ENCODE results near the gene WRAP73.

The WRAP73 gene

GRCh38 chr1:3645666-3646355 is 4.1 kb downstream of the WRAP73 start:
- no peak for DNase-seq

DNA sequence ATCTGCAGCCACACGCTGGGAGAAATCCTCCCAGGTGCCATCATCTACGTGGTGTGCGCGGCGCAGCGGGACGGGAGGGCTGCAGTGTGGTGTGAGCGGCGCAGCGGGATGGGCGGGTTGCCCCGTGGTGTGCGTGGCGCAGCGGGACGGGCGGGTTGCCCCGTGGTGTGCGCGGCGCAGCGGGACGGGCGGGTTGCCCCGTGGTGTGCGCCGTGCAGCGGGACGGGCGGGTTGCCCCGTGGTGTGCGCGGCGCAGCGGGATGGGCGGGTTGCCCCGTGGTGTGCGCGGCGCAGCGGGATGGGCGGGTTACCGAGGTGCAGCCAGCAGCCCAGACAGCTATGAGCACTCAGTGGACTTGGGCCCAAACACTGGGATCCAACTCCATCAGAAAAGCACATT is 4.7 kb downstream of the WRAP73 start:
- DNase-seq: no peak

- no peak for DNase-seq
These were observed 5.6 kb downstream of the WRAP73 start for GRCh38 chr1:3644273-3644672.

DNA sequence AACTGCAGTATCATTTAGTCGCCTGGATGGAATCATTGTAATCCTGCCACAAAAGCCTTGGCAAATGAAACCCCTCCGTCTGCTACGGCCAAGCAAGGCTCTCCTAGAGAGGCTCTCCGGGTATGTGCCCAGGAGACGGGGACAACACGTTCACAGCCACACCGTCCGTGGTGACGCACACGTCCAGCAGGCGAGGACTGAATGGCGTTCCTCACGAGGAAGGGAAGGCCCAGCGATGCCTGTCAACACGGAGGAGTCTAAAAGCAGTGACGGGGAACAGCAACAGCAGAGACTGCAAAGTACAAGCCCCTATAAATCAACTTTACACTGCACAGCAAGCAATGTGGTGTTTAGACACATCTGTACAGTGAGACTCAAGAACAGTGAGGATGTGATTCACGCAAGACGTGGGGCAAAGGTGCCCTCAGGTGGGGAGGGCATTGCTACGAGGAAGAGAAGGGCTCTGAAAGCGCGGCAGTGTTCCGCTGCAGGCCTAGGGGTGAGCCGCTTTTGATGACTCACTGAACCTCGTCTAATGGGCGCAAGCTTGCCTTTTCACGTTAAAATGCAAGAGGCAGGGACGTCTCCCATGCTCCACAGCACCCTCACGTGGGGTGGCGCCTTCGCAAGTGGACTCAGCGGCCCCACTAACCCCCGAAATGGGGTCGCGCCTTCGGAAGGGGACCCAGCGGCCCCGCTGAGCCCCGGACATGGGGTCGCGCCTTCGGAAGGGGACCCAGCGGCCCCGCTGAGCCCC is 6.8 kb downstream of the WRAP73 start:
- DNase-seq: no peak

DNA sequence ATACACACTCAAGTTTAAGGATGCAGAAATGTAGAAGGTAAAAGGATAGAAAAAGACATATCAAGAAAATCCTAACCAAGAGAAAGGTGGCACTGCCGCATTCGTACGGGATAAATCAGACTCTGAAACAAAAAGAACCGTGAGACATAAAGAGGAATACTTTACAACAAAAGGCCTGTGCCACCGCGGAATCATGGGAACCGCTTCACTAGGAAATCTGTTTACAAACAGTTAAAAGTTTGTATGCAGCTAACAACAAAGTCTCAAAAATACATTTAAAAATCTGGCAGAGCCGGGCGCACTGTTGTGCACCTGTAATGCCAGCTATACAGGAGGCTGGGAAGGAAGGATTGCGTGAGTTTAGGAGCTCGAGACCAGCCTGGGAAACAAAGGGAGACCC is 8.1 kb downstream of the WRAP73 start:
- DNase-seq: no peak

DNA sequence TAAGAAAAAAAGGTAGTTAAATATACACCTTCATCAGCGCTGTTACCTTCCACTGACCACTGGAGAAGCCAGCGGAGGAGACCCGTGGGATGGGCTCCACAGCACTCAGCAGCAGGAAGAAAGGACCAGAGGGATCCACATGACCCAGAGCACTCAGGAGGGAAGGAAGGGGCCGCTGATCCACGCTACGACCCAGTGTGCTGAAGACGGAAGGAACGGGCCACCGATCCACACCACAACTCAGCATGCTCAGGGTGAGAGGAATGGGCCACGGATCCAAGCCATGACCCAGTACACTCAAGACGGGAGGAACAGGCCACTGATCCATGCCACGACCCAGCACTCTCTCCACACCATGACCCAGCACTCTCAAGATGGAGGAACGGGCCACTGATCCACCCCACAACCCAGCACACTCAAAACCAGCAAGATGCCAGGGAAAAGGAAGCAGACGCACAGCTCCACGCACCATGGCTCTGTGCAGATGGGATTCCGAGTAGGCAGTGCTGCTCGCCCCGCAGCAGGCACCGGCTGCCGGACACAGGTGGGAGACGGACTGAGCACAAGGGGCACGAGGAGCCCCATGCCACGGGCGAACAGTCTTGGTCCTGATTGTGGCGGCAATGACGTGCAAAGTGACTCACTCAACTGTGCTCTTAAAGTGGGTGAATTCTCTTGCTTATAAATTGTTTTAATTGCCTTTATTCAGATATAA is 8.7 kb downstream of the WRAP73 start:
- no peak for DNase-seq

- DNase-seq: no peak
These were observed 9.6 kb downstream of the WRAP73 start for GRCh38 chr1:3640121-3640837.

DNA sequence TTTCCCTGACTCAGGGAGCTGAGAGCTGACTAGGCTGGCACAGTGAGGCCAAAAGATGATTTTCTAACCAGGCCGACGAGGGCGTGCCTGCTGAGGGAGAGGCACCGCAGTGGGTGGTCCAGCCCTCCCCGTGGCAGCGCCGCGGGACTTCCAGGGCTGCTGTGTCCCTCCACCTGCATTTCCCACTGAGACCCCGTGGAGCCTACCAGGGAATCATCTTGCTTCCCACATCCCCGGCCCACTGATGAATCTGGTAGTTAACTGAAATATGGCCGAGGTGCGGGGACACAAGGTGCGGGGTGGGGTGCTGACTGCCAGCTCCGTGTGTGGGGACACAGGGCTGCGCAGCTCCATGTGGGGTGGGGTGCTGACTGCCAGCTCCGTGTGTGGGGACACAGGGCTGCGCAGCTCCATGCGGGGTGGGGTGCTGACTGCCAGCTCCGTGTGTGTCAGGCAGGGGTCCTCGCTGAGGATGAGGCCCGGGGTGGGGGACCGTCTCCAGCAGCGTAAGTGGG is 10.4 kb downstream of the WRAP73 start:
- no peak for DNase-seq

DNA sequence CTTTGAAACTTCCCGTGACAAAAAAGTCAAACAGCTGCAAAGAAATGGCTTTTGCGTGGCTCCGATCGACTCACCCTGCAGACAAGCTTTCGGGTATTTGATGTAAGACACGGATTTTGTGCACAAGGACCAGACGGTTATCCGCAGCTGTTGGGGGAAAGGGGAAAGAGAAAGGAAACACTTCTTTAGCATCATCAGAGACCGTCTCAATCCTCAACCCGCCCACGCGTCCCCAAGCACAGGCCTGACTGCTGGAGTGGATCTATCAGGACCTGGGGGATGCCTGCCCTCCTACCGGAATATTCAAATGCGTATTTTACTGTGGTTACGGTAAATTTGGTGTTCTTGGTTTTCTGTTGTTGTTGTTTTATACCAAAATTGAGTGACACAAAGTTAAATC is 11.2 kb downstream of the WRAP73 start:
- no peak for DNase-seq

DNA sequence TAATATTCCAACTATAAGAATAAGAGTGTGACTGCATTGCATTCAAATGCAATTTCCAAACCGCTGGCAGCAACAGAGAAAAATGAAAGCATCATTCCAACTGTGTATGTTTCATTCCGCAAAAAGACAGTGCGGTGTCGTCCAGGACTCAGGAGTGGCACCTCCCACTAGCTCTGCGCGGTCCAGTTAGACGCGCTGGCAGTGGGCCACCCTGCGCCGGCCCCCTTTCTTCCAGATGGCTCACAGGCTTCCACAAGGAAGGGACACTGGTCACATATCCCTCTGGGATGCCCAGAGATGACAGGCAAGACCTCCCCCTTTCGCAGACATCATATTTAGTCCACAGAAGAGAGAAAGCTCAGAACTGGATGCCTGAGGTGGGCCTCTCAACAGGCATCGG is 11.9 kb downstream of the WRAP73 start:
- no peak for DNase-seq

DNA sequence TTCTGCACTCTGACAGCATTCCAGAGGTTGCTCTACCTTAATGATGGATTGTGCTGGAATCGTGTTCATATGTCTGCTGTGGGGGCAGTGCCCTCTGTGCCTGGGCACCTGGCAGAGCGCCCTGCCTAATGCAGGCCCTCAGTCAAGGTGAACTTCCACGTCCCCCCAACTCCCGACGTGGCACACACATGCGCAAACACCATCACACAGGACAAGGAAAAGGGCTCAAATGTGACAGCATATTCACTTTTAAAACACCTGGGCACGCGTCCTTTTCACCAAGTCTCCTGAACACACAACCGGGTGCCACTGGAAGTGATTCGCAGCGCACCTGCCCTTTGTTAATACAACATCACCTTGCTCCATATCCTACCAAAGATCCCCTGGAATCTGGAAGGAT is 13.4 kb downstream of the WRAP73 start:
- DNase-seq: no peak

- DNase-seq: no peak
These were observed 13.8 kb downstream of the WRAP73 start for GRCh38 chr1:3636080-3636479.

- DNase-seq: no peak
These were observed 15.7 kb downstream of the WRAP73 start for GRCh38 chr1:3634059-3634800.

DNA sequence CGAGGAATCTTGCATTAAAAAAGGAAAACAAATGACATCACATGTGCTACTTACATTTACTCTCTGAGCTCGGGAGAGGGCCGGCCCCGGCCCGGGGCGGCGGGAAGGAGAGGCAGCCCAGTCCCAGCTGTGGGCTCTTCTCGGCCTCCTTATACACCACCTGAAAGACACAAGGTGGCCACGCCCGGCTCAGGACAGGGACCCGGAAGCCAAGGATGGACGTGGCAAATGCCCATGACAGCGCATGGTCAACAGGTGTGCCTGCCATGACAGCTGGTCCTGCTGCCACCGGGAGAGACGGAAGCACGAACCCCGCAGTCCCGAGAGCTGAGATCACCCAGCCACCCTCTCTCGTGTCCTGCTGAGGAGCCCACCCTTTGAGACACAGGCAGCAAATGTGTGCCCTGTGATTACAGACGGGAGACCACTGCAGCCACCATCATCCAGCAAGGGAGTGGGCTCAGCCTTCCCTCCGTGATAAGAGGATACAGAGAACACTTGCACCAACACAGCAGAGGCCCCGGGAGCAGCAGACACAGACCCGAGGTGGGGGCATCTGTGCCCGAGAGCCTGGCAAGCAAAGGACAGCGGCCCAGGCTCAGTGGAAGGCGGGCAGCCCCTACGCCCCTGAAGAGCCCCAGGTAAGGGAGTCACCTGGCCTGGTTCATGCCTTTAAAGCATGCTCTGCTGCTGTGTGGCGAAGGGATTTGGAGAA is 16.4 kb downstream of the WRAP73 start:
- DNase-seq: no peak

- no peak for DNase-seq
These were observed 17.1 kb downstream of the WRAP73 start for GRCh38 chr1:3632716-3633343.

GRCh38 chr1:3632298-3632697 is 17.6 kb downstream of the WRAP73 start:
- no peak for DNase-seq

- no peak for DNase-seq
These were observed 18.3 kb downstream of the WRAP73 start for GRCh38 chr1:3631320-3632260.

GRCh38 chr1:3630914-3631313 is 19.0 kb downstream of the WRAP73 start:
- no peak for DNase-seq

DNA sequence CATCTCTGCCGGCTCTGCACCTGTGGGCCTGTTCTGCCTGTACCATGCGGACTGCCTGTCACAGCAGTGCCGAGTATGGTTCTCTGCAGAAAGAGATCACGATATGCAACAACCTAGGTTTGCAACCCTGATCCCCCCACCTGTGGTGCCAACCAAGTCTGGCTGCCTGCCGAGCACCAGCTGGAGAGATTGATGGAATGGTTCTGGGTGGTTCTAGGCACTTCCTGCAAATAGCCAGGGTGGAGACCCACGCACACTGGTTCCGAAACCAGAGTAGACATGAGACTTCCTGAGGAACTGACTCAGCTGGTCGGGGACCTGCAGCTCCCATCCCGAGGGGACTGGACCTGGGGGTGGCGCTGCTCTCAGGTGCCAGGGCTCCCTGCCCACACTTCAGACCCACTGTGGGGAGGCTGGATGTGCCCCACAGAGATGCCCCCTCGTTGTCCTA is 19.7 kb downstream of the WRAP73 start:
- DNase-seq: no peak

Data from activated effector memory CD4-positive, alpha-beta T cell treated with Interleukin-2 at 50 U/mL for 16 hours (primary cell).